H4 (cell line): ENCODE data around the gene DLG4. TPM values are rescaled to one million over a fixed set of nuclear protein-coding genes. Genes with fewer than 3 reads are reported as not detected.

Experiments used
- DNase-seq: peaks from one replicate; pipeline ENCODE4 v3.0.0-alpha.2; 2015; ENCODE audit warnings: low spot score
- total RNA-seq: library from RNA; depleted of rRNA; stranded (reverse); fragments of >200 nt; shearing (Covaris generic); gene quantifications from 2 replicates; pipeline ENCODE4 v1.2.3, GENCODE V29; 2014

DLG4 gene
- total RNA-seq, 1 experiment from 2014 or later, result 3.9 TPM

- peak; percentile 91 for DNase-seq
Measured at GRCh38 chr17:7214300-7215135, 5.1 kb downstream of the DLG4 start.

GRCh38 chr17:7213895-7214299, 5.7 kb downstream of the DLG4 start:
- peak; percentile 68 for DNase-seq

DNA sequence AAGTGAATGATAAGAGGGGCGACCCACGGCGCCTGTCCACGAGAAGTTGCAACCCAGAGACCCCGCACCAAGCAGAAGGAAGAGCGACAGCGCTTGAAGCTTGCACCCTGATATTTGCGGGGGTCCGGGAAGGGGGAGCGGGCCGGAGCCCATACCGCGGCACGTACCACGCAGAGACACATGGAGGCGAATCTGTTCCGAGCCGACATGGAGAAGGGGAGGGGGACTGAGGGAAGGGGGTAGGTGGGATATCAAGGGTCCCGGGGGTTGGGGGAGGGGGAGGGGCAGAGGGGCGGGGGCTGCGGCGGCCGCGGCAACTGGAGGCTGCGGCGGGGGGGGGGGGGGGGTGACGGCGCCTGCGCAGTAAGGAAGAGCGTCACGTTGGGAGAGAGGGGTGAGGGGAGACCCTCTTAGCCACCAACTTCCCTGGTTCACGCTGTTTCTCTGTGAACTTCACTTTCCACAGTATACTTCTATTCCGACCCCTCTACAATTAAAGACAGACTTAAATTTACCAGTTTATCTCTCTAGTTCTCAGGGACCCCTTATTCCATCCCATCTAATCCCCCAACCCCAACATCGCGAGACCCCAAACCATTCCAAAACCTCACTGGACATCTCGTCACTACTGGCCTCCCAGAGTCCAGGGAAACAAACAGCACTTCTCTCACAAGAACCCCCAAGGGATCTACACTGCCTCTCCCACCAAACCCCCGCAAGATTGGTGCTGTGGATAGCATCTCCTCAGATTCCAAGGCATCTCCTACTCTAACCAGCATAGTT, 8.0 kb downstream of the DLG4 start:
- no peak for DNase-seq

- no peak for DNase-seq
Measured at GRCh38 chr17:7208754-7209460, 10.7 kb downstream of the DLG4 start.

- no peak for DNase-seq
Measured at GRCh38 chr17:7208027-7208571, 11.5 kb downstream of the DLG4 start.

GRCh38 chr17:7207120-7208001, 12.3 kb downstream of the DLG4 start:
- no peak for DNase-seq

DNA sequence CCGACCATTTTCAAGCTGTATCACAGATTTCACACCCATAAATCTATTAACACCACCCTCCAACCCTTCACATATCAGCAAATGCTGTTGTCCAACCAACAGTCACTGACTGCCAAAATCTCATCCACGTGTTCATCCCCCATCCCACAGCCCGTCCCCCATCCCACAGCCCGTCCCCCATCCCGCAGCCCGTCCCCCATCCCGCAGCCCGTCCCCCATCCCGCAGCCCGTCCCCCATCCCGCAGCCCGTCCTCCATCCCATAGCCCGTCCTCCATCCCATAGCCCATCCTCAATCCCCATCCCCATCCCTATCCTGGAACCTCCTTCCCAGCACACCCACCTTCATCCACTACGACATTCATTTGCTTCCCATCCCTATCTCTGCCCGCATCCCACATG, 14.1 kb downstream of the DLG4 start:
- no peak for DNase-seq

- no peak for DNase-seq
Measured at GRCh38 chr17:7204828-7205461, 14.7 kb downstream of the DLG4 start.

GRCh38 chr17:7204336-7204735, 15.3 kb downstream of the DLG4 start:
- DNase-seq, result no peak

DNA sequence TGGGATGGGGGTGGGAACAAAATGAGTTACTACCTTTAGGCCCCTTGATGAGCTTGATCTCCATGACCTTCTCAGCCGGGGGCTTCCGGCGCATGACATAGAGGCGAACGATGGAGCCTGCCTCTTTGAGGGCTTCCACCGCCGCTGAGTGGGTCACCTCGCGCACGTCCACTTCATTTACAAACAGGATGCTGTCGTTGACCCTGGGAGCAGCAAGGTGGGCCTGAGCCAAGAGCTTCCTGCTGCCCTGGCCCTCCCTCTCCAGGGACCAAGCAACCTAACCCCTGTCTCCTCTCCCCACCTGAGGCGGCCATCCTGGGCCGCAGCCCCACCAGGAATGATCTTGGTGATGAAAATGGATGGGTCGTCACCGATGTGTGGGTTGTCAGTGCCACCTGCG, 16.2 kb downstream of the DLG4 start:
- no peak for DNase-seq

DNA sequence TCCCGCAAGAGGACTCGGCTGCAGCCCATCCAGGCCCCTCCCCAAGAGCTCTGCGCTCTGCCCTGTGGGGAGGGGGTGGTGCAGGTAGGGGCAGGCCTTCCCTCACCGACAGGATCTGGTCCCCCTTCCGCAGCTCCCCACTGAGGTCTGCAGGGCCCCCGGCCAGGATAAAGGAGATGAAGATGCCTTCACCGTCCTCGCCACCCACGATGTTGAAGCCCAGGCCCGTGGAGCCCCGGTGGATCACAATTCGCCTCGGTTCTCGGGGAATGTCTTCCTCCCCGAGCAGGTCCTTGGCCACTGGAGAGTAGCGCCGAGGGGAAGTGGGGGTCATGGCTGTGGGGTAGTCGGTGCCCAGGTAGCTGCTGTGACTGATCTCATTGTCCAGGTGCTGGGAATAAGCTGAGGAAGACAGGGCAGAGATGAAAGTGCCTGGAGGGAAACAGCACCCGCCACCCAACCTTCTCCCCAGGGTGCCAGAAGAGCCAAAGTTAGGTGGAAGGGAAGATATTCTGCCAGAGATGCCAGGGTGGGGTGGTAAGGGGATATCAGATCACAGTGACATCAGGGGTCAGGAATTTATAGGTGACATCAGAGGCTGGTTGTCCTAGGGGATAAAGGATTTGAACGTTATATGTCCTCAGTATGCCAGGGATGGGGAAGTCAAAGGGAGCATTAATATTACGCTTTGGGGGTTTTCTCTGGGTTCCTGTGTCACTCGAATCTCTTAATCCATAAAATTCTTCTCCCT, 22.8 kb downstream of the DLG4 start:
- DNase-seq, result no peak

DNA sequence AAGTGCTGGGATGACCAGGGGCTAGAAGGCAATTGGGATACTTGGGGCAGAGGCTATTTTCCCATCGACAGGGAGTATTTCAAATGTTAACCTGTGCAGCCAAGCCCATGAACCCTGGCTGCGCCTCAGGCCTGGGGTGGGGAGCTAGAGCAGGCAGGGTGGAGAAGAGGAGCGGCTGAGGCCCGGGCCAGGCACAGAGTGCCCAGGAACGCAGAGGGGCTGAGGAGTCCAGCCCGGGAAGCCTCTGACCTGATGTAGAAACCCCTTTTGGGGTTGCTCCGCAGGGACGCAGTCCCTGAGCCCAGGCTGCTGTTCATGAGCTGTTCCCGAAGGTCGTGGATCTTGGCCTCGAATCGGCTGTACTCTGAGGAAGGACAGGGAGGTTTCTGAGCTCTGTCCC, 23.7 kb downstream of the DLG4 start:
- DNase-seq, result no peak

DNA sequence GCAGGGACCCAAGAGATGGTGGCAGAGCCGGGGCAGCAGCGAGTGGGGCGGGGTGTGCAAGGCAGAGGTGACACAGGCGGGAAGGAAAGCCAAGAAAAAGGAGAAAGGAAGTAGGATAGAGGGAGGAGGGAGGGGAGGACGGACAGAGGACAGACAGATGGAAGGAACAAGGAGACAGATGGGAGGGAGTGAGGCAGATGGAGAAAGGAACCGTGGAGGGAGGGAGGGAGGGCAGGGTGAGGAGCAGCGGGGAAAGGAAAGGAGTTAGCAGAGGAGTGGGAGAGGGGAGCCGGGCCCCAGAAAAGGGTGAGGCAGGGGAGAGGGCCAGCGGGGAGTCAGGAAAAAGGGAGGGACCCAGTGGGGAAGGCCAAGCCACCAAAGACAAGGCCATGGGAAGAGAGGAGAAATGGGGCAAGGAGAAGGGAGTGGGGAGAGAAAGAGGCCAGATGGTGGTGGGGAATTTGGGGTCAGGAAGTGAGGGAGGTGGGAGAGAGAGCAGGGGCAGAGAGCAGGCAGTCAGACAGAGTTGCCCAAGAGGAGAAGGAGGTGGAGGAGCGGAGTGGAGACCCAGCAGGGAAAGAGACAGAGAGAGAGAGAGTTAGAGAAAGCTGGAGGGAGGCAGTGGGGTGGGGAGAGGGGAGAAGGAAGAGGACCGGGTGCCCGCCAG, 27.2 kb downstream of the DLG4 start:
- DNase-seq, result no peak

DNA sequence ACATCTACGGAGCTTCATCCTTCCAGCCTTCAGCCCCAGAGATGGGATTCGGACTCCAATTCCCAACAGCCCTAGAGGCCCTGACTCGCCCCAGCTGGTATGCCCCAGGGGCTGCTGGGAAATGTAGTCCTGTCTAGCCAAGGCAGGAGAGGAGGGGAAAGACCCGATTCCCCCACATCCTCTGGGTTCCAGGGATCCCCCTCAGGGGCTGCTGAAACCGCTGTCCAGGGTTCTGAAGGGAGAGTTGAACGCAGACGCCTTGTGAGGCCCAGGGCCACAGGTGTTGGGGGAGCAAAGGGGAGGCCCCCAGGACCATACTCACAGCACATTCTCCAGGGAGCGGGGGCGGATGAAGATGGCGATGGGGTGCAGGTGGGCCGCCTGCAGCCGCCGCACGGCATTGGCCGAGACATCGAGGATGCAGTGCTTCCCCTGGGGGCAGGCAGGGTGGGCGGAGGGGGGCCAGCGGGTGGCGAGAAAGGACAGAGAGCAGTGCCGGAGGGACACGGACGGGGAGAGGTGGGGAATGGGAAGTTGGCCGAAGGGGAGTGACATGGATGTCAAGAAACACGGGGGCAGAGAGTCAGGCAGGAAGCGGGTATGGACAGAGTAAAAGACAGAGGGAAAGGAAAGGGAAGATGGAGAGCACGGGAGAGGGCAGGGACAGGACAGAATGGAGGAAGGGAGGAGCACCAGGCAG, 27.9 kb downstream of the DLG4 start:
- DNase-seq, result no peak

- no peak for DNase-seq
Measured at GRCh38 chr17:7191069-7191468, 28.6 kb downstream of the DLG4 start.

DNA sequence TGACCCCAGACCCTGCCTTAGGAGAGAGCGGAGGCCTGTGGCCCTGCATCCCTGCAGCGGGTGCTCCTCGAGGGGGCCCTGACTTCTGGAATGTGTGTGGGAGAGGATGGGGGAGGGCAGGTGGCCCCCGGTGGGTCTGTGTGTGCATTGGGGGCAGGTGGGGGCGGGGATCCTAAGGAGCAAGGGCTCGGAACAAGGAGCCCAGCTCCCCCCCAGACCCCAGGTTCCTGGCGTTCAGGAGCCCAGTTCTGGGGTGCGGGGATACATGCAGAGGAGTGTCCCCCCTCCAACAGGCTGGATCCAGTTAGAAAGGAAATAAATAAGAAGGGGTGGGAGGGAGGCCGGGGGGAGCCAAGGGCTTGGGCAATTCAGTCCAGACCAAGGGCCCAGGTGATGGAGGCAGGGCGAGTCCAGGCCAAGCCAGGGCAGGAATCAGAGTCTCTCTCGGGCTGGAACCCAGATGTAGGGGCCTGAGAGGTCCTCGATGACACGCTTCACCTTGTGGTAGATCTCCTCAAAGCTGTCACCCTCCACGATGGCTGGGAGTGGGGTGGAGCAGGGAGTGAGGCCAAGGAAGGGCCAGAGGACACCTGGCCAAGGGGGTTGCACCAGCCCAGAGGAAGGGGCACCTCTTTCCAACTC, 29.2 kb downstream of the DLG4 start:
- no peak for DNase-seq

GRCh38 chr17:7186241-7186640, 33.4 kb downstream of the DLG4 start:
- no peak for DNase-seq

GRCh38 chr17:7184647-7185046, 35.0 kb downstream of the DLG4 start:
- no peak for DNase-seq
